ENCODE measurements around the gene ITPR2. TPM values are rescaled to one million over a fixed set of nuclear protein-coding genes. Genes with fewer than 3 reads are reported as not detected.

Gene ITPR2
- total RNA-seq, 2 experiments from 2014 or later = 25.6 to 44.7 TPM

DNA sequence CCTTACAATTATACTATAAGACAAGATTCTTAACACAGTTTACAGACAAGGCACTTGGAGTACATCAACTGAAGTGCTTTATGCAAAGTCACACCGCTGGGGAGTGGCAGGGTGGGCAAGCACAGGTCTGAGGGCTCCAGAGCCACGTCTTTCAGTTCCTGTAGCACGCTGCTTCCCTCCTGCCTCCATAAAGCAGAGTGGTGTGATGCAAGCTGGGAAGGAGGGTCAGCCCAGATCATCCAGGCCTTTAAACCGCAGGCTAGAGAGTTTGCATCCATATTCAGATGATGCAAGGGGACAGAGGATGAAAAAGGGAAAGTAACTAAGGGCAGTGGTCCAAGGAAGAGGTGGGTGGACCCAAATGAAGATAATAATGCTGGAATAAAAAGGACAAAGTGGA is 132.6 kb downstream of the ITPR2 start:
- Histone ChIP-seq H3K9me3 (ENCODE audit: low read length) (no peaks in the 10 kb centered on the region), H3K4me1 (ENCODE audit: insufficient read depth, low read length, poor library complexity, severe bottlenecking) (peaks cover 12% of the 10 kb centered on the region), H2AFZ (ENCODE audit: low read length) (no peak overlapping the region), H3K36me3 (ENCODE audit: insufficient read depth, low read length) (no peaks in the 10 kb centered on the region), H3K9me2 (ENCODE audit: insufficient read depth, low read length) (no peaks in the 10 kb centered on the region), H3K79me2 (ENCODE audit: insufficient read depth, low read depth, low read length) (no peaks in the 10 kb centered on the region), H3K27ac (ENCODE audit: low read depth, low read length, poor library complexity, severe bottlenecking) (no peak overlapping the region), H3K4me3 (ENCODE audit: low read depth, low read length, poor library complexity, severe bottlenecking) (no peak overlapping the region), H3K4me2 (ENCODE audit: low read length) (no peak overlapping the region), H4K20me1 (ENCODE audit: insufficient read depth, low read length) (no peaks in the 10 kb centered on the region)
- no TSS peak for BruUV-seq (replicated peaks)
- ChIA-PET POLR2A (no interaction called here), CTCF (ENCODE audit: unreplicated experiment) (no interaction called here)
- TF ChIP-seq EZH2phosphoT487 (IDR thresholded peaks at IDR 0.05; ENCODE audit: borderline replicate concordance, low read depth, low read length) = no peak
- TF ChIP-seq, protein P1, sequence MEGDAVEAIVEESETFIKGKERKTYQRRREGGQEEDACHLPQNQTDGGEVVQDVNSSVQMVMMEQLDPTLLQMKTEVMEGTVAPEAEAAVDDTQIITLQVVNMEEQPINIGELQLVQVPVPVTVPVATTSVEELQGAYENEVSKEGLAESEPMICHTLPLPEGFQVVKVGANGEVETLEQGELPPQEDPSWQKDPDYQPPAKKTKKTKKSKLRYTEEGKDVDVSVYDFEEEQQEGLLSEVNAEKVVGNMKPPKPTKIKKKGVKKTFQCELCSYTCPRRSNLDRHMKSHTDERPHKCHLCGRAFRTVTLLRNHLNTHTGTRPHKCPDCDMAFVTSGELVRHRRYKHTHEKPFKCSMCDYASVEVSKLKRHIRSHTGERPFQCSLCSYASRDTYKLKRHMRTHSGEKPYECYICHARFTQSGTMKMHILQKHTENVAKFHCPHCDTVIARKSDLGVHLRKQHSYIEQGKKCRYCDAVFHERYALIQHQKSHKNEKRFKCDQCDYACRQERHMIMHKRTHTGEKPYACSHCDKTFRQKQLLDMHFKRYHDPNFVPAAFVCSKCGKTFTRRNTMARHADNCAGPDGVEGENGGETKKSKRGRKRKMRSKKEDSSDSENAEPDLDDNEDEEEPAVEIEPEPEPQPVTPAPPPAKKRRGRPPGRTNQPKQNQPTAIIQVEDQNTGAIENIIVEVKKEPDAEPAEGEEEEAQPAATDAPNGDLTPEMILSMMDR (conservative IDR thresholded peaks at IDR 0.05; ENCODE audit: low read length) = no peak
- intact Hi-C loops (cut with micrococcal nuclease; ENCODE audit: unreplicated experiment) = loop anchor here (5.0 to 10.0 kb wide), 2 partner anchors 268 to 314 kb away; partner anchors contain the start of gene TM7SF3
- DNase-seq (ENCODE audit: low spot score) = no peak

DNA sequence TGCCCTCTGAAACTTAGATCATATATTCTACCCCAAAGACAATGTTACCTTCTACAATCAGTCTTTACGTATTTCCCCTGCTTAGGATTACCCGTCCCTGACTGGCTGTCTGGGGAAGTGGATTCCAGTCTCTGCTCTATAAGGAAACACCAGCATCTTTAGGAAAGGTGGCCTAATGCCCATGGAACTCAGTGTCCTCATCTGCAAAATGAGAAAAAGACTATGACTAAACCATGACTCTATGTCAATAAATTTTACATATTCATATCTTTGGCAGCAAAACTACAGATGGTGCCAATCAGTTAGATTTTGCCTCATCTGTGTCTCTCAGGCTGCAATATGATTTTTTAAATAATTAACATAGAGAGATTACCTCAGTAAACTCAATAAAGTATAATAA is 133.8 kb downstream of the ITPR2 start:
- Histone ChIP-seq H3K4me2 (ENCODE audit: low read length) (no peak overlapping the region), H3K36me3 (ENCODE audit: insufficient read depth, low read length) (peaks cover 6% of the 10 kb centered on the region; the same call in 1 of the 2 replicates), H3K27ac (ENCODE audit: low read depth, low read length, poor library complexity, severe bottlenecking) (no peak overlapping the region), H3K4me3 (ENCODE audit: low read depth, low read length, poor library complexity, severe bottlenecking) (no peak overlapping the region), H4K20me1 (ENCODE audit: insufficient read depth, low read length) (no peaks in the 10 kb centered on the region), H3K9me3 (ENCODE audit: low read length) (no peaks in the 10 kb centered on the region), H2AFZ (ENCODE audit: low read length) (no peak overlapping the region), H3K4me1 (ENCODE audit: insufficient read depth, low read length, poor library complexity, severe bottlenecking) (peaks cover 4% of the 10 kb centered on the region), H3K9me2 (ENCODE audit: insufficient read depth, low read length) (no peaks in the 10 kb centered on the region), H3K79me2 (ENCODE audit: insufficient read depth, low read depth, low read length) (no peaks in the 10 kb centered on the region)
- TF ChIP-seq EZH2phosphoT487 (IDR thresholded peaks at IDR 0.05; ENCODE audit: borderline replicate concordance, low read depth, low read length) = no peak
- TF ChIP-seq, protein P1 (conservative IDR thresholded peaks at IDR 0.05; ENCODE audit: low read length) = no peak
- intact Hi-C loops (cut with micrococcal nuclease; ENCODE audit: unreplicated experiment) = no loop called here
- no TSS peak for BruUV-seq (replicated peaks)
- CTCF ChIA-PET (ENCODE audit: unreplicated experiment) = no interaction called here
- DNase-seq (ENCODE audit: low spot score) = no peak
- POLR2A ChIA-PET = interaction anchor here (0.5 kb wide), 2 partner anchors 275 to 298 kb away, joined by 3 to 5 read pairs; no protein-coding TSS in a partner anchor

DNA sequence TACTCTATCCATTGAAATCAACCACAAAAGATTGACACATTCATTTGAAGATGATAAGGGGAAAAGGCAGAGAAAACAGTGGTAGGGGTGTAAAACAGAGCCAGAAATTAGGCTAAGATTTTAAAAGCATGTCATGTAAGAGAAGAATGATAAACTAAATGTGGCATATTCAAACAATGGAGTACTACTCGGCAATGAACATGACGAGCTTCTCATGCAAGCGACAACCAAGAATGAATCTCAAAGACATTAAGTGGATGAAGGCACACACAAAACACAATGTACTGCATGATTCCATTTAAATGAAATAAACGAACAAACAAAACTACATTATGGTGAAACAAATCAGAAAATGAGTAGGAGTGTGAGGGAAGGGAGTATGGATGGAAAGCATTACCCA is 134.8 kb downstream of the ITPR2 start:
- no peak for DNase-seq (ENCODE audit: low spot score)
- Histone ChIP-seq H3K36me3 (ENCODE audit: insufficient read depth, low read length) (peaks cover 6% of the 10 kb centered on the region; the same call in 1 of the 2 replicates), H3K4me3 (ENCODE audit: low read depth, low read length, poor library complexity, severe bottlenecking) (no peak overlapping the region), H2AFZ (ENCODE audit: low read length) (no peak overlapping the region), H3K9me3 (ENCODE audit: low read length) (no peaks in the 10 kb centered on the region), H3K79me2 (ENCODE audit: insufficient read depth, low read depth, low read length) (no peaks in the 10 kb centered on the region), H4K20me1 (ENCODE audit: insufficient read depth, low read length) (no peaks in the 10 kb centered on the region), H3K9me2 (ENCODE audit: insufficient read depth, low read length) (no peaks in the 10 kb centered on the region), H3K4me1 (ENCODE audit: insufficient read depth, low read length, poor library complexity, severe bottlenecking) (no peaks in the 10 kb centered on the region), H3K27ac (ENCODE audit: low read depth, low read length, poor library complexity, severe bottlenecking) (no peak overlapping the region), H3K4me2 (ENCODE audit: low read length) (no peak overlapping the region)
- ChIA-PET CTCF (ENCODE audit: unreplicated experiment) (interaction anchor here (0.6 kb wide), 1 partner anchor 126 kb away, joined by 3 read pairs; no protein-coding TSS in a partner anchor), POLR2A (no interaction called here)
- no TSS peak for BruUV-seq (replicated peaks)
- TF ChIP-seq, protein P1 (conservative IDR thresholded peaks at IDR 0.05; ENCODE audit: low read length) = no peak
- no peak for TF ChIP-seq EZH2phosphoT487 (IDR thresholded peaks at IDR 0.05; ENCODE audit: borderline replicate concordance, low read depth, low read length)
- intact Hi-C loops (cut with micrococcal nuclease; ENCODE audit: unreplicated experiment) = no loop called here
